SK-N-MC (cell line): ENCODE results near the gene RPL7A.

Experiments
- EZH2 ChIP-seq: fragments of 200-600 bp; sonication (generic); IDR thresholded peaks from one replicate; pipeline ENCODE4 v1.6.1; 2017; ENCODE audit warnings: antibody characterized with exemption
- FOXP2 ChIP-seq: optimal IDR thresholded peaks from 2 replicates; pipeline ENCODE3; 2011; ENCODE audit warnings: mild to moderate bottlenecking, moderate library complexity; ENCODE audit not compliant: insufficient read depth; ENCODE audit errors: extremely low read length, control extremely low read depth
- POLR2AphosphoS5 ChIP-seq: IDR thresholded peaks from 2 replicates; pipeline ENCODE4 v1.6.1; 2012; ENCODE audit warnings: mild to moderate bottlenecking, low read depth, low read length, borderline replicate concordance

DNA sequence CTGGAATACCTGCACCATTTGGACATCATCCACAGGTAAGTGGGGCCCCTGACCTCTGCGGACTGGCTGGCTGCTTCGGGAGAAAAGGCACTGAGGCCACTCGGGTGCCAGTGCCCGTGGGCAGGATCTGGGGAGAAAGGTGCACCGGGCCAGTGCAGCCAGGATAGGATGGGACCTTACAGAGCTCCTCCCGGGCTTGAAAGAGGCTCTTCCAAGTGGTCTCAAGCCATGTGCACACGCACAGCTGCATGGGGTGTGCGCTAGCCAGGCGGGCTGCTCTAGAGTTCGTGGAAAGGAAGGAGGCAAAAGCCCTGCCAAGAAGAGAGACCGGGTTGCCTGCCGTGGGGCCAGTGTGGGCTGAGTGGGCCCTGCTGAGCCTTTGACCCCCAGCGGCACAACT, 41.5 kb downstream of the RPL7A start:
- TF ChIP-seq POLR2AphosphoS5 (no peak), EZH2 (no peak), FOXP2 (no peak)
